HEK293 (cell line): Measurements from ENCODE around the gene DMD.

Experiments used
- CTCF ChIA-PET: fragments of 350-600 bp; formaldehyde crosslinking; extraction: SDS; loops from one replicate; lab custom pipeline; 2021; ENCODE audit warnings: antibody characterized with exemption; lab: Yijun Ruan, JAX
- POLR2A ChIA-PET: fragments of 300-600 bp; formaldehyde crosslinking; extraction: SDS; loops from one replicate; lab custom pipeline; 2020; ENCODE audit warnings: antibody characterized with exemption, inconsistent platforms; lab: Yijun Ruan, JAX
- H3K27ac ChIP-seq: fragments of 200-500 bp; sonication (Bioruptor generic); 2 replicates; pipeline ENCODE4 v1.5.1; 2014; ENCODE audit warnings: low read depth, low read length, control low read depth, inconsistent platforms; ENCODE audit errors: extremely low read depth
- H3K36me3 ChIP-seq, 2 experiments: fragments of 200-500 bp in 1 of 2; sonication (Bioruptor generic) in 1 of 2; 1 replicate in 1 of 2; 2 replicates in 1 of 2; pipeline ENCODE4 v1.5.1; 2014 to 2017; ENCODE audit warnings: inconsistent platforms in 2 of 2, low read length in 2 of 2; ENCODE audit not compliant: control insufficient read depth in 2 of 2, insufficient read depth in 1 of 2
- H3K4me1 ChIP-seq: fragments of 200-500 bp; sonication (Bioruptor generic); 2 replicates; pipeline ENCODE4 v1.5.1; 2014; ENCODE audit warnings: mild to moderate bottlenecking, low read length, inconsistent platforms; ENCODE audit not compliant: control insufficient read depth, insufficient read depth
- H3K4me3 ChIP-seq: 2 replicates; pipeline ENCODE4 v1.5.1; 2011; ENCODE audit warnings: low read depth, mild to moderate bottlenecking, control low read depth, low read length, moderate library complexity
- H3K9me3 ChIP-seq: fragments of 200-500 bp; sonication (Bioruptor generic); 2 replicates; pipeline ENCODE4 v1.5.1; 2014; ENCODE audit warnings: low read depth, low read length, inconsistent platforms; ENCODE audit not compliant: control insufficient read depth, insufficient read depth
- FEZF1 ChIP-seq: fragments of 450-650 bp; formaldehyde crosslinking; IDR thresholded peaks from 2 replicates; pipeline ENCODE4 v1.5.1; 2016; ENCODE audit warnings: missing biosample characterization, missing genetic modification characterization
- HOXC10 ChIP-seq: sonication (generic); formaldehyde crosslinking; IDR thresholded peaks from 2 replicates; pipeline ENCODE4 v1.8.1; 2023; ENCODE audit warnings: mild to moderate bottlenecking, missing genetic modification reagents
- KLF1 ChIP-seq: fragments of 450-650 bp; formaldehyde crosslinking; IDR thresholded peaks from 2 replicates; pipeline ENCODE4 v1.5.1; 2016; ENCODE audit warnings: missing biosample characterization, missing genetic modification characterization
- KLF9 ChIP-seq: fragments of 450-650 bp; formaldehyde crosslinking; IDR thresholded peaks from 2 replicates; pipeline ENCODE4 v1.5.1; 2016; ENCODE audit warnings: missing biosample characterization, missing genetic modification characterization, low read depth
- SCRT2 ChIP-seq: fragments of 450-650 bp; formaldehyde crosslinking; IDR thresholded peaks from 2 replicates; pipeline ENCODE4 v1.5.1; 2016; ENCODE audit warnings: missing biosample characterization, missing genetic modification characterization
- ZBTB21 ChIP-seq: fragments of 450-650 bp; formaldehyde crosslinking; IDR thresholded peaks from 2 replicates; pipeline ENCODE4 v1.5.1; 2017; ENCODE audit warnings: missing biosample characterization, missing genetic modification characterization
- ZEB2 ChIP-seq: fragments of 450-650 bp; formaldehyde crosslinking; IDR thresholded peaks from 2 replicates; pipeline ENCODE4 v1.5.1; 2016; ENCODE audit warnings: missing biosample characterization, missing genetic modification characterization
- ZNF10 ChIP-seq: fragments of 450-650 bp; formaldehyde crosslinking; IDR thresholded peaks from 2 replicates; pipeline ENCODE4 v1.5.1; 2017; ENCODE audit warnings: missing biosample characterization, missing genetic modification characterization
- ZNF140 ChIP-seq: fragments of 450-650 bp; formaldehyde crosslinking; IDR thresholded peaks from 2 replicates; pipeline ENCODE4 v1.5.1; 2016; ENCODE audit warnings: missing biosample characterization, missing genetic modification characterization
- ZNF146 ChIP-seq: fragments of 450-650 bp; formaldehyde crosslinking; IDR thresholded peaks from 2 replicates; pipeline ENCODE4 v1.5.1; 2016; ENCODE audit warnings: missing biosample characterization, missing genetic modification characterization
- ZNF19 ChIP-seq: fragments of 450-650 bp; formaldehyde crosslinking; IDR thresholded peaks from 2 replicates; pipeline ENCODE4; 2016; ENCODE audit warnings: missing biosample characterization, missing genetic modification characterization, low read depth
- ZNF354C ChIP-seq: fragments of 450-650 bp; formaldehyde crosslinking; IDR thresholded peaks from 2 replicates; pipeline ENCODE4 v1.5.1; 2016; ENCODE audit warnings: missing biosample characterization, missing genetic modification characterization, low read depth, borderline replicate concordance
- ZNF391 ChIP-seq: fragments of 450-650 bp; formaldehyde crosslinking; IDR thresholded peaks from 2 replicates; pipeline ENCODE4 v1.5.1; 2016; ENCODE audit warnings: low read depth, missing biosample characterization, missing genetic modification characterization, borderline replicate concordance
- ZNF426 ChIP-seq: fragments of 450-650 bp; formaldehyde crosslinking; IDR thresholded peaks from 2 replicates; pipeline ENCODE4 v1.5.1; 2017; ENCODE audit warnings: missing biosample characterization, missing genetic modification characterization, mild to moderate bottlenecking, inconsistent platforms, moderate library complexity
- ZNF433 ChIP-seq: fragments of 450-650 bp; formaldehyde crosslinking; IDR thresholded peaks from 2 replicates; pipeline ENCODE4 v1.5.1; 2016; ENCODE audit warnings: missing biosample characterization, missing genetic modification characterization, low read depth
- ZNF48 ChIP-seq: fragments of 450-650 bp; formaldehyde crosslinking; IDR thresholded peaks from 2 replicates; pipeline ENCODE4 v1.5.1; 2016; ENCODE audit warnings: missing biosample characterization, missing genetic modification characterization
- ZNF623 ChIP-seq: fragments of 450-650 bp; formaldehyde crosslinking; IDR thresholded peaks from 2 replicates; pipeline ENCODE4 v1.5.1; 2016; ENCODE audit warnings: missing biosample characterization, missing genetic modification characterization
- ZNF660 ChIP-seq: fragments of 450-650 bp; IDR thresholded peaks from 2 replicates; pipeline ENCODE4 v1.5.1; 2018; ENCODE audit warnings: missing biosample characterization, mild to moderate bottlenecking, missing genetic modification characterization
- ZNF76 ChIP-seq: fragments of 450-650 bp; formaldehyde crosslinking; IDR thresholded peaks from 2 replicates; pipeline ENCODE4; 2016; ENCODE audit warnings: low read depth, missing biosample characterization, missing genetic modification characterization, borderline replicate concordance
- ZSCAN23 ChIP-seq: fragments of 450-650 bp; formaldehyde crosslinking; IDR thresholded peaks from 2 replicates; pipeline ENCODE4 v1.5.1; 2016; ENCODE audit warnings: missing biosample characterization, missing genetic modification characterization
- TF ChIP-seq, protein P1 (sequence below): fragments of 450-650 bp; formaldehyde crosslinking; IDR thresholded peaks from 2 replicates; pipeline ENCODE4 v1.5.1; 2016; ENCODE audit warnings: missing biosample characterization, missing genetic modification characterization
- TF ChIP-seq, protein P2 (sequence below): fragments of 450-650 bp; formaldehyde crosslinking; IDR thresholded peaks from 2 replicates; pipeline ENCODE4 v1.5.1; 2017; ENCODE audit warnings: missing biosample characterization, missing genetic modification characterization
- TF ChIP-seq, protein P3 (sequence below): fragments of 450-650 bp; formaldehyde crosslinking; IDR thresholded peaks from 2 replicates; pipeline ENCODE4 v1.5.1; 2016; ENCODE audit warnings: missing biosample characterization, missing genetic modification characterization

DMD gene

DNA sequence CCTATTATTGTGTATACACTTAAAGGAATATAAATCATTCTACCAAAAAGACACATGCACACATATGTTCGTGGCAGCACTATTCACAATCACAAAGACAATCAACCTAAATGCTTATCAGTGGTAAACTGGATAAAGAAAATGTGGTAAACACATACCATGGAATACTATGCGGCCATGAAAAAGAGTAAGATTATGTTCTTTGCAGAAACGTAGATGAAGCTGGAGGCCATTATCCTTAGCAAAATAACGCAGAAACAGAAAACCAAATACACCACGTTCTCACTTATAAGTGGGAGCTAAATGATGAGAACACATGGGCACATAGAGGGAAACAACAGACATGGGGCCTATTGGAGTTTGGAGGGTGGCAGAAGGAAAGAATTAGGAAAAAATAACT, 593.2 kb downstream of the DMD start:
- Histone ChIP-seq H3K36me3 (no peaks in the 10 kb centered on the region), H3K4me1 (no peaks in the 10 kb centered on the region), H3K4me3 (no peak overlapping the region), H3K9me3 (no peaks in the 10 kb centered on the region; the same call in 1 of the 2 replicates), H3K27ac (no peak overlapping the region)
- CTCF ChIA-PET, result no interaction called here
- POLR2A ChIA-PET, result no interaction called here
- no peak for TF ChIP-seq ZNF354C (tag by site-specific recombination)
- peak; percentile 93 for TF ChIP-seq ZNF146
- no peak for TF ChIP-seq ZNF76 (tag by site-specific recombination)

DNA sequence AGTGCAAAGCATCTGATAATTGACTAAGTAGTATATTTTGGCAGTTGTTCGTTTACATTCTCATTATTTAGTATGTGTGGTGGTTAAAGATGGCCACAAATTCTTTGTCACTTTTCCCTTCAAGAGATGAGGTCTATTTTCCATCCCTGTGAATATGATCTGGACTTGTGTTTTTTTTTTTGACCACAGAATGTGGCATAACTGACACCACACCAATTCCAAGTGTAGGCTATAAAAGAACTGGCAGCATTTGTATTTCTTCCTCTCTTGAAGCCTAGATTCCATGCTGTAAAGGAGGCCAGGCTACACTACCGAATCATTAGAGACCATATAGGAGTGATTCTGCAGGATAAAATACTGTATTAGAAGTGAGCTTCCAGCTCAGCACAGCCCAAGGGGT, 596.6 kb downstream of the DMD start:
- CTCF ChIA-PET, result no interaction called here
- Histone ChIP-seq H3K36me3 (no peaks in the 10 kb centered on the region), H3K4me3 (no peak overlapping the region), H3K27ac (no peak overlapping the region), H3K9me3 (no peaks in the 10 kb centered on the region; the same call in 1 of the 2 replicates), H3K4me1 (no peaks in the 10 kb centered on the region)
- POLR2A ChIA-PET, result no interaction called here
- no peak for TF ChIP-seq ZEB2 (tag by site-specific recombination)

DNA sequence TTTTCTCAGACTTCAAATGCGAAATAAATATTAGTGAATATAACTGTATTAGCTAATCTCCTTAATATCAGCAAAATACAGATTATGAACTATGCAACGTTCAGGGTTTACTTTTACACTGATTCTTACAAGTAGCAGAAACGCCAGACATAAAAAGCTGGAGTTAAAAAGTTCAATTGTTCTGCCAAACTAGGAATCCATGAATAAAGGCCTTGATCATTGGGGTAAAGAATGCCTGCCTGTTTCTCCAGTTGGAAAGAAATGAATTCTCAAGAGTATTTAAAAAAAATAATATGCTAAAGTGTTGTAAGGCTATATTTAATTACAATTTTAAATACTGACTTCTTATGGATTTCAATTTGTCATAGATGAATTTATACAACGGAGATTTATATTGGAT, 612.2 kb downstream of the DMD start:
- Histone ChIP-seq H3K4me3 (no peak overlapping the region), H3K9me3 (no peaks in the 10 kb centered on the region), H3K27ac (no peak overlapping the region), H3K36me3 (no peaks in the 10 kb centered on the region), H3K4me1 (no peaks in the 10 kb centered on the region)
- ChIA-PET CTCF (no interaction called here), POLR2A (no interaction called here)
- no peak for TF ChIP-seq KLF1 (tag by site-specific recombination)
- TF ChIP-seq, protein P1, sequence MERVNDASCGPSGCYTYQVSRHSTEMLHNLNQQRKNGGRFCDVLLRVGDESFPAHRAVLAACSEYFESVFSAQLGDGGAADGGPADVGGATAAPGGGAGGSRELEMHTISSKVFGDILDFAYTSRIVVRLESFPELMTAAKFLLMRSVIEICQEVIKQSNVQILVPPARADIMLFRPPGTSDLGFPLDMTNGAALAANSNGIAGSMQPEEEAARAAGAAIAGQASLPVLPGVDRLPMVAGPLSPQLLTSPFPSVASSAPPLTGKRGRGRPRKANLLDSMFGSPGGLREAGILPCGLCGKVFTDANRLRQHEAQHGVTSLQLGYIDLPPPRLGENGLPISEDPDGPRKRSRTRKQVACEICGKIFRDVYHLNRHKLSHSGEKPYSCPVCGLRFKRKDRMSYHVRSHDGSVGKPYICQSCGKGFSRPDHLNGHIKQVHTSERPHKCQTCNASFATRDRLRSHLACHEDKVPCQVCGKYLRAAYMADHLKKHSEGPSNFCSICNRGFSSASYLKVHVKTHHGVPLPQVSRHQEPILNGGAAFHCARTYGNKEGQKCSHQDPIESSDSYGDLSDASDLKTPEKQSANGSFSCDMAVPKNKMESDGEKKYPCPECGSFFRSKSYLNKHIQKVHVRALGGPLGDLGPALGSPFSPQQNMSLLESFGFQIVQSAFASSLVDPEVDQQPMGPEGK (tag by site-specific recombination), result no peak

DNA sequence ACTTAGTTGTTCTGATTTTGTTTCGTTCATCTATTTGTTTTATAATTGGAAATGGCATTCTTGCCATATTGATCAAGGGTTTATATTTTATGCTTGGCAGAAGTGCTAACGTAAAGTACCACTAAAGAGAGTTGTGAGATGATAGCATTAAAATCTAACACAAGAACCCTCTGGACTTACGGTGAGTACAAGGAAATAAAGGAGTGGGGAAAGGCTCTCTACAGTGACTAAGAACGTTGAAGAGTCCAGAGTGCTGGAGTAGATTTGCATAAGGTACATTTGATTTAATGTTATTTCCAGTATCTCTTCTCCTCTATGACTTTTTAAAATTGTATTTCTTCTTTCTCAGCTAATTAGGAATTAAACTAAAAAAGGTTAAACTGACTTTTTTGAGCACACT, 612.6 kb downstream of the DMD start:
- POLR2A ChIA-PET, result no interaction called here
- H3K36me3 ChIP-seq, result no peaks in the 10 kb centered on the region
- CTCF ChIA-PET, result no interaction called here
- no peak overlapping the region for H3K27ac ChIP-seq
- no peak overlapping the region for H3K4me3 ChIP-seq
- no peaks in the 10 kb centered on the region for H3K9me3 ChIP-seq
- TF ChIP-seq ZNF433 (tag by site-specific recombination) (no peak), ZNF48 (tag by site-specific recombination) (no peak), ZNF623 (tag by site-specific recombination) (no peak), SCRT2 (tag by site-specific recombination) (no peak), ZBTB21 (tag by site-specific recombination) (no peak), ZNF391 (tag by site-specific recombination) (no peak)
- H3K4me1 ChIP-seq, result no peaks in the 10 kb centered on the region

DNA sequence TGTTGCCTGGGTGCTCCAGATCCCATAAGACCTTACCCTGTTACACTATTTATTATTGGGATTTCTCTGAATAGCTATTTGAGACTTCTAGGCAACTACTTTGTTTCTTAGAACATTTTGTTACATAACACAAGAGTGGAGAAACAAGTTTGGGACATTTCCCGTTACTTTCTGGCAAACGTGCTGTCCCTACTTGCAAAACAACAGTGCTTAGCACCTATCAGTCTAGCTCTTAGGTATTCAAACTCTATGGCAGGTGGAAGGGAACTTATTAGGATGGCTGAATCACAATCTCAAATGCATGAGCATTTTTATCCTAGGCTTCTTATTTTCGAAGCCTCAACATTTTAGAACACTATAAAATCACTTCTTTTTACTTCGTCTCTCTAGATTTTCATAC, 613.6 kb downstream of the DMD start:
- POLR2A ChIA-PET, result no interaction called here
- TF ChIP-seq ZNF426 (no peak), ZNF140 (tag by site-specific recombination) (no peak), HOXC10 (CRISPR knock-in tag) (no peak), ZNF19 (tag by site-specific recombination) (no peak), FEZF1 (tag by site-specific recombination) (no peak), ZSCAN23 (tag by site-specific recombination) (no peak), ZNF76 (tag by site-specific recombination) (no peak), ZNF660 (no peak), KLF9 (no peak), ZNF10 (tag by site-specific recombination) (no peak)
- TF ChIP-seq, protein P2, sequence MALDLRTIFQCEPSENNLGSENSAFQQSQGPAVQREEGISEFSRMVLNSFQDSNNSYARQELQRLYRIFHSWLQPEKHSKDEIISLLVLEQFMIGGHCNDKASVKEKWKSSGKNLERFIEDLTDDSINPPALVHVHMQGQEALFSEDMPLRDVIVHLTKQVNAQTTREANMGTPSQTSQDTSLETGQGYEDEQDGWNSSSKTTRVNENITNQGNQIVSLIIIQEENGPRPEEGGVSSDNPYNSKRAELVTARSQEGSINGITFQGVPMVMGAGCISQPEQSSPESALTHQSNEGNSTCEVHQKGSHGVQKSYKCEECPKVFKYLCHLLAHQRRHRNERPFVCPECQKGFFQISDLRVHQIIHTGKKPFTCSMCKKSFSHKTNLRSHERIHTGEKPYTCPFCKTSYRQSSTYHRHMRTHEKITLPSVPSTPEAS (tag by site-specific recombination), result no peak
- TF ChIP-seq, protein P3, sequence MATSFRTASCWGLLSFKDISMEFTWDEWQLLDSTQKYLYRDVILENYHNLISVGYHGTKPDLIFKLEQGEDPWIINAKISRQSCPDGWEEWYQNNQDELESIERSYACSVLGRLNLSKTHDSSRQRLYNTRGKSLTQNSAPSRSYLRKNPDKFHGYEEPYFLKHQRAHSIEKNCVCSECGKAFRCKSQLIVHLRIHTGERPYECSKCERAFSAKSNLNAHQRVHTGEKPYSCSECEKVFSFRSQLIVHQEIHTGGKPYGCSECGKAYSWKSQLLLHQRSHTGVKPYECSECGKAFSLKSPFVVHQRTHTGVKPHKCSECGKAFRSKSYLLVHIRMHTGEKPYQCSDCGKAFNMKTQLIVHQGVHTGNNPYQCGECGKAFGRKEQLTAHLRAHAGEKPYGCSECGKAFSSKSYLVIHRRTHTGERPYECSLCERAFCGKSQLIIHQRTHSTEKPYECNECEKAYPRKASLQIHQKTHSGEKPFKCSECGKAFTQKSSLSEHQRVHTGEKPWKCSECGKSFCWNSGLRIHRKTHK (tag by site-specific recombination), result no peak

More for the DNA sequence above, 613.6 kb downstream of the DMD start:
- H3K9me3 ChIP-seq, result no peaks in the 10 kb centered on the region
- no peak overlapping the region for H3K4me3 ChIP-seq
- CTCF ChIA-PET, result no interaction called here
- H3K27ac ChIP-seq, result no peak overlapping the region
- no peaks in the 10 kb centered on the region for H3K36me3 ChIP-seq
- H3K4me1 ChIP-seq, result no peaks in the 10 kb centered on the region
